Thoracic aorta (tissue), 2 donors: ENCODE measurements around the gene NAP1L1. TPM values are rescaled to one million over a fixed set of nuclear protein-coding genes. Genes with fewer than 3 reads are reported as not detected.

Experiments
- ATAC-seq: fragments of 150-250 bp; one replicate; pipeline ENCODE4 v1.8.0; 2017; ENCODE audit warnings: low read depth; ENCODE audit not compliant: insufficient number of reproducible peaks, low FRiP score
- DNase-seq: peaks from one replicate; pipeline ENCODE4 v3.0.0-alpha.2; 2020; ENCODE audit warnings: low spot score
- H3K27ac ChIP-seq, 2 donors: fragments of 200-600 bp; sonication (generic); 1 replicate in 1 of 2; 2 replicates in 1 of 2; pipeline ENCODE4 v1.5.1; 2016; ENCODE audit warnings: mild to moderate bottlenecking in 2 of 2, moderate library complexity in 2 of 2
- H3K27me3 ChIP-seq: fragments of 200-600 bp; sonication (generic); replicated peaks from 2 replicates; pipeline ENCODE4 v1.6.0; 2016; ENCODE audit warnings: mild to moderate bottlenecking; ENCODE audit not compliant: insufficient read depth
- H3K36me3 ChIP-seq: fragments of 200-600 bp; sonication (generic); one replicate; pipeline ENCODE4 v1.5.1; 2016
- H3K4me1 ChIP-seq, 2 donors: fragments of 200-600 bp; sonication (generic); 1 replicate in 1 of 2; 2 replicates in 1 of 2; pipeline versions ENCODE4 v1.5.1 to v1.6.0; 2016; ENCODE audit warnings: low read depth in 2 of 2, mild to moderate bottlenecking in 1 of 2; ENCODE audit not compliant: control insufficient read depth in 1 of 2
- H3K4me3 ChIP-seq: fragments of 200-600 bp; sonication (generic); 2 replicates; pipeline ENCODE4 v1.5.1; 2016; ENCODE audit warnings: mild to moderate bottlenecking
- H3K9me3 ChIP-seq: fragments of 200-600 bp; sonication (generic); 2 replicates; pipeline ENCODE4 v1.5.1; 2016
- CTCF ChIP-seq: fragments of 200-600 bp; sonication (generic); IDR thresholded peaks from one replicate; pipeline ENCODE4 v1.5.1; 2019; ENCODE audit warnings: antibody characterized with exemption
- total RNA-seq, 2 donors: library from RNA; depleted of rRNA; stranded (reverse); fragments of >200 nt; gene quantifications; one replicate each; pipeline versions ENCODE4 v1.1.0 to v1.2.3, GENCODE V29; 2016

NAP1L1 gene
- total RNA-seq, 2 donors from 2014 or later, result 178 to 316 TPM

GRCh38 chr12:75997658-75998057 is 86.8 kb downstream of the NAP1L1 start:
- H3K4me1 ChIP-seq, result peaks cover 0 to 4% of the 10 kb centered on the region in 2 donors
- no peaks in the 10 kb centered on the region for H3K36me3 ChIP-seq
- no peak overlapping the region for H3K27ac ChIP-seq
- ATAC-seq, result no peak
- no peaks in the 10 kb centered on the region for H3K27me3 ChIP-seq
- H3K4me3 ChIP-seq, result no peak overlapping the region
- TF ChIP-seq CTCF, result no peak
- no peak for DNase-seq
- no peaks in the 10 kb centered on the region for H3K9me3 ChIP-seq

GRCh38 chr12:75996861-75997447 is 87.5 kb downstream of the NAP1L1 start:
- DNase-seq, result no peak
- peaks cover 0 to 4% of the 10 kb centered on the region in 2 donors for H3K4me1 ChIP-seq
- no peak overlapping the region for H3K4me3 ChIP-seq
- H3K27ac ChIP-seq, result no peak overlapping the region
- no peak for TF ChIP-seq CTCF
- H3K27me3 ChIP-seq, result no peaks in the 10 kb centered on the region
- ATAC-seq, result no peak
- no peaks in the 10 kb centered on the region for H3K9me3 ChIP-seq
- H3K36me3 ChIP-seq, result no peaks in the 10 kb centered on the region

DNA sequence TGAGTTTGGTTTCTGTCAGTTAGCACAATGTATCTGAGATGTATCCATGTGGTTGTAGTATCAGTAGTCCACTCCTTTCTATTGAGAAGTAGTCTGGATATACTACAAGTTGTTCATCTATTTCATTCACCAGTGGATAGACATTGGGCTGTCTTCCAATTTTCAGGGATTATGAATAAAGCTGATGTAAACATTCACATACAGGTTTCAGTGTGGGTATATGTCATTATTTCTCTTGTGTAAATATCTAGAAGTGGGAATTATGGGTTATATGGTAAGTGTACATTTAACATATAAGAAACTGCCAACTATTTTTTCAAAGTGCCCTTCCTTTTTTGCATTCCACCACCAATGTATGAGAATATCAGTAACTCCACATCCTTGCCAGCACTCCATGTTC is 88.8 kb downstream of the NAP1L1 start:
- ATAC-seq (no peak), DNase-seq (no peak)
- Histone ChIP-seq H3K4me1 (peaks cover 0 to 4% of the 10 kb centered on the region in 2 donors), H3K4me3 (no peak overlapping the region), H3K27me3 (no peaks in the 10 kb centered on the region), H3K9me3 (no peaks in the 10 kb centered on the region), H3K27ac (no peak overlapping the region), H3K36me3 (no peaks in the 10 kb centered on the region)
- no peak for TF ChIP-seq CTCF

GRCh38 chr12:75994069-75994740 is 90.3 kb downstream of the NAP1L1 start:
- Histone ChIP-seq H3K4me1 (peaks cover 0 to 4% of the 10 kb centered on the region in 2 donors), H3K36me3 (no peaks in the 10 kb centered on the region), H3K9me3 (no peaks in the 10 kb centered on the region), H3K27ac (no peak overlapping the region), H3K27me3 (no peaks in the 10 kb centered on the region), H3K4me3 (no peak overlapping the region)
- no peak for TF ChIP-seq CTCF
- ATAC-seq (no peak), DNase-seq (no peak)

- no peaks in the 10 kb centered on the region for H3K9me3 ChIP-seq
- ATAC-seq (no peak), DNase-seq (no peak)
- no peaks in the 10 kb centered on the region for H3K4me1 ChIP-seq
- H3K36me3 ChIP-seq, result no peaks in the 10 kb centered on the region
- H3K27ac ChIP-seq, result no peak overlapping the region
- TF ChIP-seq CTCF, result no peak
- no peak overlapping the region for H3K4me3 ChIP-seq
- H3K27me3 ChIP-seq, result no peaks in the 10 kb centered on the region
Observed at GRCh38 chr12:75991753-75992152, 92.7 kb downstream of the NAP1L1 start.
